Mesenchymal stem cell (in vitro differentiated cells and primary cell): ENCODE measurements around the gene PLXNA2.

Experiments
- DNase-seq: peaks from one replicate; pipeline ENCODE4 v3.0.0-alpha.2; 2013
- H2AFZ ChIP-seq: one replicate; pipeline ENCODE4 v1.6.1; 2013; ENCODE audit warnings: low read depth, mild to moderate bottlenecking, control low read depth, inconsistent platforms, low read length, moderate library complexity
- H2AK5ac ChIP-seq: 2 replicates; pipeline ENCODE4 v1.6.1; 2013; ENCODE audit warnings: low read length, moderate library complexity, mild to moderate bottlenecking, inconsistent platforms; ENCODE audit not compliant: severe bottlenecking
- H2BK120ac ChIP-seq: one replicate; pipeline ENCODE4 v1.6.1; 2013; ENCODE audit warnings: low read depth, mild to moderate bottlenecking, inconsistent platforms, low read length, moderate library complexity
- H2BK12ac ChIP-seq, 2 experiments: one replicate each; pipeline ENCODE4 v1.6.1; 2013; ENCODE audit warnings: inconsistent platforms in 2 of 2, low read length in 2 of 2, mild to moderate bottlenecking in 2 of 2, moderate library complexity in 2 of 2, control low read depth in 1 of 2
- H2BK15ac ChIP-seq: one replicate; pipeline ENCODE4 v1.6.1; 2013; ENCODE audit warnings: mild to moderate bottlenecking, low read depth, inconsistent platforms; ENCODE audit not compliant: poor library complexity, severe bottlenecking
- H2BK5ac ChIP-seq: 2 replicates; pipeline ENCODE4 v1.6.1; 2013; ENCODE audit warnings: low read depth, mild to moderate bottlenecking, low read length, control low read depth, inconsistent platforms; ENCODE audit not compliant: poor library complexity, severe bottlenecking
- H3K14ac ChIP-seq, 2 experiments: one replicate each; pipeline ENCODE4 v1.6.1; 2013; ENCODE audit warnings: inconsistent platforms in 2 of 2, low read length in 2 of 2, control low read depth in 1 of 2, mild to moderate bottlenecking in 1 of 2, moderate library complexity in 1 of 2
- H3K18ac ChIP-seq, 2 experiments: one replicate each; pipeline ENCODE4 v1.6.1; 2013; ENCODE audit warnings: inconsistent platforms in 2 of 2, low read length in 2 of 2, control low read depth in 1 of 2, low read depth in 1 of 2, mild to moderate bottlenecking in 1 of 2
- H3K23ac ChIP-seq, 2 experiments: one replicate each; pipeline ENCODE4 v1.6.1; 2013; ENCODE audit warnings: inconsistent platforms in 2 of 2, low read length in 2 of 2, mild to moderate bottlenecking in 2 of 2, moderate library complexity in 2 of 2, control low read depth in 1 of 2
- H3K27ac ChIP-seq: 2 replicates; pipeline ENCODE4 v1.5.1; 2013; ENCODE audit warnings: mild to moderate bottlenecking, moderate library complexity, low read length, control low read depth, inconsistent platforms; ENCODE audit not compliant: poor library complexity, severe bottlenecking
- H3K27me3 ChIP-seq, 2 experiments: 2 replicates each; pipeline versions ENCODE4 v1.6.1 to v1.7.0; 2013; ENCODE audit warnings: low read length in 2 of 2, mild to moderate bottlenecking in 2 of 2, moderate library complexity in 2 of 2, control low read depth in 1 of 2, inconsistent platforms in 1 of 2; ENCODE audit not compliant: control insufficient read depth in 1 of 2, insufficient read depth in 1 of 2
- H3K36me3 ChIP-seq, 2 experiments: 2 replicates each; pipeline versions ENCODE4 v1.6.1 to v1.7.0; 2013; ENCODE audit warnings: low read length in 2 of 2, control low read depth in 1 of 2, inconsistent platforms in 1 of 2, low read depth in 1 of 2, mild to moderate bottlenecking in 1 of 2; ENCODE audit not compliant: insufficient read depth in 2 of 2, control insufficient read depth in 1 of 2
- H3K4ac ChIP-seq, 2 experiments: one replicate each; pipeline ENCODE4 v1.6.1; 2013; ENCODE audit warnings: inconsistent platforms in 2 of 2, low read length in 2 of 2, mild to moderate bottlenecking in 2 of 2, moderate library complexity in 2 of 2, control low read depth in 1 of 2, low read depth in 1 of 2
- H3K4me1 ChIP-seq: 2 replicates; pipeline ENCODE4 v1.6.1; 2013; ENCODE audit warnings: low read depth, low read length, control low read depth; ENCODE audit not compliant: control insufficient read depth, insufficient read depth
- H3K4me2 ChIP-seq: 2 replicates; pipeline ENCODE4 v1.6.1; 2013; ENCODE audit warnings: low read length, mild to moderate bottlenecking, inconsistent platforms; ENCODE audit not compliant: poor library complexity, severe bottlenecking
- H3K4me3 ChIP-seq, 2 experiments: 2 replicates each; pipeline versions ENCODE4 v1.5.1 to v1.7.0; 2013; ENCODE audit warnings: low read length in 2 of 2, mild to moderate bottlenecking in 2 of 2, control low read depth in 1 of 2, low read depth in 1 of 2; ENCODE audit not compliant: insufficient read depth in 1 of 2
- H3K79me1 ChIP-seq: replicated peaks from 2 replicates; pipeline ENCODE4 v1.6.1; 2013; ENCODE audit warnings: mild to moderate bottlenecking, control low read depth, low read length, inconsistent platforms; ENCODE audit not compliant: poor library complexity, severe bottlenecking
- H3K9ac ChIP-seq: 2 replicates; pipeline ENCODE4 v1.7.0; 2013; ENCODE audit warnings: mild to moderate bottlenecking, low read length, moderate library complexity
- H3K9me3 ChIP-seq: 2 replicates; pipeline ENCODE4 v1.7.0; 2013; ENCODE audit warnings: mild to moderate bottlenecking, low read length; ENCODE audit not compliant: control insufficient read depth
- H4K8ac ChIP-seq: one replicate; pipeline ENCODE4 v1.6.1; 2013; ENCODE audit warnings: inconsistent platforms, mild to moderate bottlenecking, low read length, moderate library complexity
- H4K91ac ChIP-seq: one replicate; pipeline ENCODE4 v1.6.1; 2013; ENCODE audit warnings: mild to moderate bottlenecking, low read length, inconsistent platforms
- WGBS: methylation state at CpG from one replicate; pipeline ENCODE4 v1.1.7; 2013; ENCODE audit warnings: mixed read lengths; 5-methylcytosine and 5-hydroxymethylcytosine counted together

PLXNA2 gene

DNA sequence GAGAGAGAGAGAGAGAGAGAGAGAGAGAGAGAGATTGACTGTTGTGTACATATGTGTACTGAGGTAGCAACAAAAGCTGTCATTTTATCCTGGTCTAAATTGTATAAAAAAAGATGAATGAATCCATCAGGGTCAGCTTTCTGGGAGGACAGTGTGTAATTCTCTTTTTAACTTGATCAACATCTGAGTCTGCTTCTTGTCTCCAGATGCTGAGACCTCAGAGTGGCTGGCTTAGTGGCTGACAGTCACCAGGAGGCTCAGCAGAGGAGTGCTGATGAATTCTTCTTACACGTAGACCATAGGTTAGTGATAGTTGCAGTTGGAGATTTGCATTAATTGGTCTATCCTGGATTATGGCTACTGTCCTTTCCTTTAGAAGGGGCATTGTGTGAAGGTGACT lies 28.5 kb upstream of the PLXNA2 start:
- Histone ChIP-seq H4K91ac (no peak overlapping the region), H3K4ac (no peak overlapping the region), H3K36me3 (no peaks in the 10 kb centered on the region), H3K27me3 (peaks cover 32 to 81% of the 10 kb centered on the region in 2 experiments), H3K27ac (no peak overlapping the region), H2AFZ (no peak overlapping the region), H3K4me2 (no peak overlapping the region), H2BK120ac (no peak overlapping the region), H3K9ac (no peak overlapping the region), H2BK15ac (no peak overlapping the region), H3K9me3 (no peaks in the 10 kb centered on the region), H4K8ac (no peak overlapping the region), H2AK5ac (no peak overlapping the region), H3K4me3 (no peak overlapping the region), H3K79me1 (no peaks in the 10 kb centered on the region), H3K18ac (no peak overlapping the region), H3K14ac (no peak overlapping the region), H3K4me1 (no peaks in the 10 kb centered on the region), H2BK12ac (no peak overlapping the region), H3K23ac (no peak overlapping the region), H2BK5ac (no peak overlapping the region)
- DNase-seq = no peak
- 29% methylated on average over 1 of the region's 1 CpG for WGBS

DNA sequence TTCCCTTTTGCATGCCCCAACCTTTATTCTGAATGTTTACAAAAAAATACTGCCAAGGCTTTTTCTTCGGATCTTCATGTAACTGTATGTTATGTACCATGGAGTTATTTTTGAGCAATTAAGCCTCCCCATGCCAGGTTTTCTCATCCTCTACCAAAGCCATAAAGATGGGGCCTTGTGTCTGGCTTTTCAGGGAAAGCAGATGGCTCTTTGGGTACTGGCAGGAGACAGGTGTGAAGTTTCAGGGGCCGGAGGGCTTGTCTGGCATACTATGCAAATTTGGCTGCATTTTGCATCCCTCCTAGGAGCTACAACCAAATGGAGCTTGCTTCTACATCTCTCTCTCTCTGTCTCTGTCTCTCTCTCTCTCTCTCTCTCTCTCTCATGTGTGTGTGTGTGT lies 28.1 kb upstream of the PLXNA2 start:
- H4K91ac ChIP-seq = no peak overlapping the region
- no peaks in the 10 kb centered on the region for H3K4me1 ChIP-seq
- no peak overlapping the region for H2BK12ac ChIP-seq
- peaks cover 36 to 81% of the 10 kb centered on the region in 2 experiments for H3K27me3 ChIP-seq
- H2BK15ac ChIP-seq = no peak overlapping the region
- H3K4ac ChIP-seq = no peak overlapping the region
- no peak overlapping the region for H3K18ac ChIP-seq
- no peaks in the 10 kb centered on the region for H3K9me3 ChIP-seq
- no peak overlapping the region for H2AFZ ChIP-seq
- H4K8ac ChIP-seq = no peak overlapping the region
- no peak overlapping the region for H3K27ac ChIP-seq
- no peak overlapping the region for H3K9ac ChIP-seq
- no peak overlapping the region for H3K4me3 ChIP-seq
- no peak overlapping the region for H3K4me2 ChIP-seq
- H3K36me3 ChIP-seq = no peaks in the 10 kb centered on the region
- no peak for DNase-seq
- H3K14ac ChIP-seq = no peak overlapping the region
- no peak overlapping the region for H2BK5ac ChIP-seq
- H2AK5ac ChIP-seq = no peak overlapping the region
- no peaks in the 10 kb centered on the region for H3K79me1 ChIP-seq
- no peak overlapping the region for H3K23ac ChIP-seq
- no CpG with 5 or more reads among the region's 2 CpGs for WGBS
- no peak overlapping the region for H2BK120ac ChIP-seq

DNA sequence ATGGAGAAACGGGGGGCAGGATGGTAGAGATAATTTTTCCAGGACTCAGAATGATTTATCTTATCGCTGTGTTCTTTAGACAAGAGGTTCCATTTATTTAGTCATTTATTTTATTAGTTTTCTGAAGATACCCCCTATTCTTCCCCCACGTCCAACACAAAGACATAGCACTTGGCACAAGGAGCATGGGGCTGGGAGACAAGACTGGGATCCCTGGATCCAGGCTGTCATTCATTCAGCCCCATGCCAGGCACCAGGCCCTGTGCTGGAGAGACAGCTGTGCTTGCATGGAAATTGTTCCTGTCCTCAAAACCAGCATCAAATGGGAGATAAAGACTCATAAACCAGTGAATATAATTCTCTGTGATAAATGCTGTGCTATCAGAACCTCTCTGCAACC lies 27.1 kb upstream of the PLXNA2 start:
- Histone ChIP-seq H2BK12ac (no peak overlapping the region), H2BK5ac (no peak overlapping the region), H3K36me3 (no peaks in the 10 kb centered on the region), H3K4me1 (no peaks in the 10 kb centered on the region), H3K23ac (no peak overlapping the region), H3K9me3 (no peaks in the 10 kb centered on the region), H2BK15ac (no peak overlapping the region), H3K4ac (no peak overlapping the region), H3K4me3 (no peak overlapping the region), H2AK5ac (no peak overlapping the region), H4K8ac (no peak overlapping the region), H3K27ac (no peak overlapping the region), H2BK120ac (no peak overlapping the region), H3K18ac (no peak overlapping the region), H3K79me1 (no peaks in the 10 kb centered on the region), H3K14ac (no peak overlapping the region), H4K91ac (no peak overlapping the region), H2AFZ (no peak overlapping the region), H3K9ac (no peak overlapping the region), H3K4me2 (no peak overlapping the region), H3K27me3 (peaks cover 40 to 88% of the 10 kb centered on the region in 2 experiments)
- WGBS = 55% methylated on average over 2 of the region's 3 CpGs
- no peak for DNase-seq

GRCh38 chr1:208270651-208271141 lies 26.5 kb upstream of the PLXNA2 start:
- no peak overlapping the region for H4K91ac ChIP-seq
- WGBS = 48% methylated on average over 2 of the region's 2 CpGs
- H3K18ac ChIP-seq = no peak overlapping the region

More at GRCh38 chr1:208270651-208271141, 26.5 kb upstream of the PLXNA2 start:
- Histone ChIP-seq H3K4ac (no peak overlapping the region), H2BK15ac (no peak overlapping the region), H2BK5ac (no peak overlapping the region), H2AK5ac (no peak overlapping the region), H3K14ac (no peak overlapping the region), H3K27me3 (peaks cover 43 to 85% of the 10 kb centered on the region in 2 experiments), H3K9me3 (no peaks in the 10 kb centered on the region), H3K23ac (no peak overlapping the region), H4K8ac (no peak overlapping the region), H3K4me1 (no peaks in the 10 kb centered on the region), H3K36me3 (no peaks in the 10 kb centered on the region), H3K9ac (no peak overlapping the region), H2AFZ (no peak overlapping the region), H3K4me3 (no peak overlapping the region), H3K4me2 (no peak overlapping the region), H2BK12ac (no peak overlapping the region), H3K27ac (no peak overlapping the region), H2BK120ac (no peak overlapping the region), H3K79me1 (no peaks in the 10 kb centered on the region)
- no peak for DNase-seq
